HK-2 (cell line): Measurements from ENCODE around the gene CD3E.
A peak's percentile ranks its signal among the peaks of the same experiment; 100 is the strongest.

Source experiments
- DNase-seq: peaks from one replicate; pipeline ENCODE4 v3.0.0-alpha.2; 2018; ENCODE audit not compliant: unreplicated experiment

CD3E gene

DNA sequence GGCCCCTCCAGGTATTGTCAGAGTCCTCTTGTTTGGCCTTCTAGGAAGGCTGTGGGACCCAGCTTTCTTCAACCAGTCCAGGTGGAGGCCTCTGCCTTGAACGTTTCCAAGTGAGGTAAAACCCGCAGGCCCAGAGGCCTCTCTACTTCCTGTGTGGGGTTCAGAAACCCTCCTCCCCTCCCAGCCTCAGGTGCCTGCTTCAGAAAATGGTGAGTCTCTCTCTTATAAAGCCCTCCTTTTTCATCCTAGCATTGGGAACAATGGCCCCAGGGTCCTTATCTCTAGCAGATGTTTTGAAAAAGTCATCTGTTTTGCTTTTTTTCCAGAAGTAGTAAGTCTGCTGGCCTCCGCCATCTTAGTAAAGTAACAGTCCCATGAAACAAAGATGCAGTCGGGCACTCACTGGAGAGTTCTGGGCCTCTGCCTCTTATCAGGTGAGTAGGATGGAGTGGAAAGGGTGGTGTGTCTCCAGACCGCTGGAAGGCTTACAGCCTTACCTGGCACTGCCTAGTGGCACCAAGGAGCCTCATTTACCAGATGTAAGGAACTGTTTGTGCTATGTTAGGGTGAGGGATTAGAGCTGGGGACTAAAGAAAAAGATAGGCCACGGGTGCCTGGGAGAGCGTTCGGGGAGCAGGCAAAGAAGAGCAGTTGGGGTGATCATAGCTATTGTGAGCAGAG, at the start of gene CD3E:
CD3E (plus strand) TSS at position 163 of the 681 bp plus-strand sequence; CDS start at position 386, 223 bp downstream.
- no peak for DNase-seq

DNA sequence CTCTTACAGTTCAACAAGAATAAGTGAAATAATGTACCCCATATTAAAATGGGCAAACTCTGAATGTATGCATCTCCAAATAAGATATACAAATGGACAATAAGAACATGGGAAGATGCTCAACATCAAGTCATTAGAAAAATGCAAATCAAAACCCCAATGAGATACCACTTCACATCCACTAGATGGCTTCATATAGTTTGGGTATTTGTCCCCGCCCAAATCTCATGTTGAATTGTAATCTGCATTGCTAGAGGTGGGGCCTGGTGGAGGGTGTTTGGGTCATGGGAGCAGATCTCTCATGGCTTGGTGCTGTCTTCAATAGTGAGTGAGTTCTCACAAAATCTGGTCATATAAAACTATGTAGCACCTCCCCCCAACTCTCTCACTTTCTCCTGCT, 46.1 kb upstream of the CD3E start:
- no peak for DNase-seq

DNA sequence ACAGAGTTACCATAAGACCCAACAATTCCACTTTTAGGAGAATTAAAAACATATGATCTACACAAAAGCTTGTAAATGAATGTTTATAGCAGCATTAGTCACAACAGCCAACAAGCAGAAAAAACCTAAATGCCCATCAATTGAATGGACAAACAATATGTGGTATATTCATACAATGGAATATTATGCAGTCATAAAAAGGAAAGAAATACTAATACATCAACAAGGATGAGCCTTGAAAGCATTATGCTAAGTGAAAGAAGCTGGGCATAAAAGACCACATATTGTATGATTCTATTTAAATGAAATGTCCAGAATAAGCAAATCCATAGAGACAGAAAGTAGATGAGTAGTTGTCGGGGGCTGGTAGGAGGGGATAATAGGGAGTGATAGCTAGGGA, 45.4 kb upstream of the CD3E start:
- DNase-seq = no peak

DNA sequence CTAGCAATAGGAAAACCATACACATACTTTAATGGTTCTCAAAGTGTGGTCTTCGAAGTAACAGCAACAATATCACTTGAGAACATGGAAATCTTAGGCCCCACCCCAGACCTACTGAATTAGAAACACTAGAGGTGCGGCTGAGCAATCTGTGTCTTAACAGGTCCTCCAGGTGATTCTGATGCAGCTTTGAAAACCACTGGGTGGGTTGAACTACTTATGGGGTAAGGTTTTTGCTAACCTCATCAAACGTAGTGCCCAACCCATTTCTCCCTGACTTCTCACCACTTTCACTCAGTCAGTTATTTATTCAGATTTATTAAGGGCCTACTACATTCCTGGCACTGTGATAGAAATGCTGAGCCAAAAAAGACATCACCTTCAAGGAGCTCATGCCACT, 44.2 kb upstream of the CD3E start:
- DNase-seq = no peak

DNA sequence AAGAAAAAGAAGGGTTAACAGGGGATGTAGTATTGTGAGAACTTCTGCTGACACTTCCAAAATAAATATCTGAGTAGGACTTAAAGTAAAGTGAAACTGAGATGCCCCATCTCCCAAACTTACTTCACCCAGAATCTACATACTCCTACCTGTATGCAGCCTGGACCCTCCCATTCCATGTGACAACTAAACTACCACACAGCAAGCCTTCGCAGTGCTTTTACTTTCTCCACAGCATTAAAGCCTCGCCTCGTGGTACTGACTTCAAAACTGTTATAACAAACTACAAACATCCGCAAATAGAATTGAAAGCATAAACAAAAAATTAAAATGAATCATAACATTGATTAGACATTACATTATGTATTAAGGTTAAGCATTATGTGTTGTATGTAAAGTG, 41.4 kb upstream of the CD3E start:
- DNase-seq = no peak

DNA sequence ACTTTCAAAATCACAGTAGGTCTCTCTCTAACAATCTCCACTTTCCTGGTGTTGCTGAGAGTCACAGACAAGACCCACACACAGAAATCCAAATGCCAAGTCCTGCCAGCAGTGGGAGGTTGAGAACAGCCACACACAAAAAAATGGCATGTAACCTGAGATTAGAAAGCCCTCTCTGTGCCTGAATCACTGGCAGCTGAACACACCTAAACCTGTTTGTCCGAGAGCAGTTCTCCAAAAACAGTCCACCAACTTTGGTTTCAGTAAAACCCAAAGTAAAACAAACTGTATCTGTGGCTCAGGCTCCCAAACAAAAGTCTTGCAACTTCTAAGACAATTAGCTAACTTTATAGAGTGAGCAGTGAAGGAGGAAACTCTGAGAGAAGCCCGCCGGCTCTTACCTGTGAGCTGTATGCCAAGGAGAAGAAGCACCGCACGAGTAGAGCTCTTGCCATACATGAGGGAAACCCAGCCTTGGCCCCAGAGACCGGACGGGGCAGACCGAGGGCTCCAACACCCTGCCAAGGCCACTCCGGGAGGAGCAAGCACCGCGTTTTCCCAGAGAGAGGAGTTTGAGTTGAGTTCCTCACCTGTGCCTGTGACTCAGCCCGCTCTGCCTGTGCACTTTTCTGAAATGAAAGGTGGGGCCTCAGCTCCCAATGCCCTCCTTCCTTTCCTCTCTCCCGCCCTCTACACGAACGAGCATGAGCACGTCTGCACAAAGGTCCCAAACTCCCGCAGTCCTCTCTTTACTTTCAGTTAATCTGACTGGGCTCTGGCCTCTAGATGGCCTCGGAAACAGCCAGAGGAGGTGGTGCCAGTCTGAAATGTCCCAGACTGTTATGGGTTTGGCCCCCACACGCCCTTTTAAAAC, 40.6 kb upstream of the CD3E start, which contains the start of gene MPZL2:
MPZL2 (minus strand) TSS at position 603 of the 874 bp plus-strand sequence; CDS start at position 459, 144 bp downstream.
- peak; percentile 5 for DNase-seq

DNA sequence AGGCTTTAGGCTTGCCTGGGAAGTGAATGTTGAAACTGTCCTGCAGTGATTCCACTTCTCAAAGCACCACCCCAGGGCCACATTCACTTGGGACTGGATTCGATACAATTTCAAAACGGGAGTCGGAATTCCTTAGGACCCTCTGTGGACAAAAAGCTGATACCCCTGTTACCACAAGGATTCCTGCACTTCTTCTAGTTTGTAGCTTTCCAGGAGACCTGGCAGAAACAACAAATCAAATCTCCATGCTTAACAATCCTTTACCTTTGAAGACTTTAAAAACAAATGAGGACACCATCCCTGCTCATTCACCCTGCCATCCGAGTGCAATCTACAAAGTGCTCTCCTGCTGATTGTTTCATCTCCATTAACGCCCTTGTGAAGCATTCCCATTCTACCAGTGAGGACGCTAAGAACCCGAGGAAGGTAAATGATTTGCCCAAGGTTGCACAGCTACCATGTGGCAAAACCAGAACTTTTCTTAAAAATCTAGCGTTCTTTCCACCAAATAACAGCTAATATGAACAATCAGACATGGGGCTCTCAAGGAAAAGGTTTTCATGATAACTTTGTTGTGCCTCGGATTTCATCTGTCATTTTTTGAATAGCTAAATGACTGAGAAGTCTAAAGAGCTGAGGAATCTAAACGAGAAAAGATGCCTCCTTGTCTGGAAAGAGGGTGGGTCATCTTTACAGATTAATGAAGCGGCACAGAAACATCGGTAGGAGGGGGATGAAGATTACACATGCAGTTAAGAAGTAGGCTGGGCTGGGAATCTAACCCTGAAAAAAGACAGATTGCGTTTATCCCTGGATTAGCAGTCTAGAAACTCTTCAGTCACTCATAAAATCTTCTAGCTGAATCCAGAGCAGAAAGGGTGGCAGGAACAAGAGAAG, 39.7 kb upstream of the CD3E start:
- DNase-seq = no peak

DNA sequence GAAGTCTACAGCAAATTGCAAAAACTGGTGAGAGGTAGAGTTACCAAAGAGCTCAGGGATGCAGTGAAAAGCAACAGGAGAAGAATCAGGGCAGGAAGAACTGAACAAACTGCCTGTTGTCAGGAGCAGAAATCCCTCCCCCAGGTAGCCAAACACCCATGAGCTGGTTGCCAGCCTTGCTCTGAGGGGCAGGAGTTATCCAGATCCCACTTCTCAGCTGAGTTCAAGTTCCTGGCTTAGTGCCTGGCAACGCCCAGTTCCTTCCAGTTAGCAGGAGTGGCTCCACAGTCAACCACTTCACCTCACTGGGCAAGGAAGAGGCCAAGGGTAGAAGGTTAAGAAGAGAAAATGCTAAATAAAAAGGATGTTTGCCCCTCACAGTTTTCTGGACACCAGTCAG, 38.6 kb upstream of the CD3E start:
- no peak for DNase-seq

DNA sequence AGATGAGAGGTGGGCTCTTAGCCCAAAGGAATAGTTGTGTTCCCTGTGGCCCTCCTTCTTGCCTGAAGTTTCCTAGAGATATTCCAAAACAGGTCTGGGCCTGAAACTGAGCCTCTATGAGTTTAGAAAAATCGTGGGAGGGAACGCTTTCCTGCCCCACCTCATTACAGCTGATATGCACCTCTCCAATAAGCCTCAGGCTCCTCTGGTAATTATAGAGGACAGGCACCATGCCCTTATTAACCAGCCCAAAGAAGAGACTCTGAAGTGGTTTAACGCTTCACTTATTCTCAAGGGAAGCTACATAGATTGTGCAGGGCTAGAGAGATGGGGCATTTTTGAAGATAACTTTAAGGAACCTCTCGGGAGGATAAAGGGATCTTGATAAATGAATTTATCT, 37.0 kb upstream of the CD3E start:
- DNase-seq = no peak

DNA sequence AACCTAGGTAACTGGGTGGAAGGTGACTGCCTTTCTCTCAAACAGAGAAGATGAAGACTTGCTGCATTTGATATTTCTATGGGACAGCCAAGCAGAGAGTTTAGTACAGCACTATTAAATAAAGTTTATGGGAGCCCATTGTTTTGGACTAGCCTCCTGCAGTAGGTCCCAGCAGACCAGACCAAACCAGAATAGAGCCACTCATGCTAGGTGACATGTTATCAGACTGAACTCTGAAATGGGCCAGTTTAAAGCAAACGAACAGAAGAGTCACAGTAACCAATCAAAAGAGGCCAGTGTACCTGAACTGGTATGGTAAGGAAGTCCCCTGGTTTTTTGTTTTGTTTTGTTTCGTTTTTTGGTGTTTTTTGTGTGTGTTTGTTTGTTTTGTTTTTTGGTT, 32.5 kb upstream of the CD3E start:
- no peak for DNase-seq

DNA sequence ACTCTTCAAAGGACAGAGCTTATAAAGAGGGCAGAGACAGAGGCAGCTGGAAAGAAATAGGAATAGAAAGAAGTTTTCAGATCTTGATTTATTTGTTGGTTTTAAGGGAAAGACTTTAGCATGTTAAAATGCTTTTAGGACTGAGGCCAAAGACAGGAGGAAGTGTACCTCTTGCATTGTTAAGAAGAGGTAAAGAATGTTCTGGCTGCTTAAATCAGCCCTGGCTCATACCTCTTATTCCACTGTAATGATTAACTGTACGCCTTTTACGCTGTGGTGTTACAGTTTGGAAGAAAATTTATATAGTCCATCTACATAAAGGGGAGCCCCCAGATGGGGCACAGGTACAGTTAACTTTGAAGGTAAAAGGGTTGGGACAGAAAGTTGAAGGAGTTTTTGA, 30.3 kb upstream of the CD3E start:
- no peak for DNase-seq

DNA sequence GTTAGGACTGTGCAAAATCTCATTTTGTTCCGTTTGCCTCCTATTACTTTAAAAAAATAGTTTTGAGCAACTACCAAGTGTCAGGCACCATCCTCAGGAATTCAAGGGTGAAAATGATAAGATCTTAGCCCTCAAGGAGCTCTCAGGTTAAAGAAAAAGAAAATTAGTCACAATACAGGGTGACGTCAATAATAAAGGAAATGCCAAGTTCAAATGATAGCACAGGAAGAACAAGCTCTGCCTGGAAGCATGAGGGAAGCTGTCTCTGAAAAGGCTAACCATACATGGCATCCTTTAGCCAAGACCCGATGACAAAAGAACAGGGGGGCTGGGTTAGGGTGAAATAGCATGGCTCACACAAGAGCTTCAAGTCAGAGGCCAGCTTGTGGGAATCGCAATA, 29.4 kb upstream of the CD3E start:
- no peak for DNase-seq

DNA sequence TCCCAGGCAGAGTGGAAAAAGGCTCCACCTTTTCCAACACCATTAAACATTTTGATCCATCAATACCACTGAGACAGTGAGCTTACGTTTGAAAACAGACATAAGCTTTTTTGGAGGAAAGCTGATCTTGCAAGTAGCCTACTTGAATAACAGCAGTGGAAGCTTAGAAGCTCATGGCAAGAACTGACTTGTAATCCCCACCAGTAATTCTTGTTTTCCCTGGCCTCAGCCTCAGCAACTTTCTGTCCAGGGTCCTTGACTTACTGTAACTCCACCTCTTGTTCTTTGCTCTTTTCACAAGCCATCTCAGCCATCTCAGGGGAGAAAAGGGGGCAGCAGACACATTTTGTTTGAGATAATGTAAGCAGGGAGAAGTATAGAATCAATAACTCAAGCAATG, 28.1 kb upstream of the CD3E start:
- DNase-seq = no peak

DNA sequence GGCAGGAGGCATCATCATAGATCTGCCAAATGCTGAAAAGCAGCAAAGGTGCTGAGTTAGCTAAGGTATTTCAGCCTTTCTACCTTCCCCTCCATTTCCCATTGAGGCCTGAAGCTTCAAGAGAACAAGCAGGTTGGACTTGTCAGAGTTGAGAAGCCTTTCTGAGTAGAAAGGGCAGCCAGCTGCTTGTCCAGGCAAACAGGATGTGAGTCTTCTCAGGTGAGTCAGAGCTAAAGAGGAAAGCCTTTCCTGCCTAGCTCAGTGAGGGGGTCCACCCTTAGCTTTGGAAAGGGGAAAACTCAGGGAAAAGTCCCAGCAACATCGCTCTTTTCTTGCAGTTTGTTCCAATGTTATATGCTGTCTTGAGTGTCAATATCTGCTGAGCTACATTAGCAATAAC, 27.2 kb upstream of the CD3E start:
- no peak for DNase-seq

DNA sequence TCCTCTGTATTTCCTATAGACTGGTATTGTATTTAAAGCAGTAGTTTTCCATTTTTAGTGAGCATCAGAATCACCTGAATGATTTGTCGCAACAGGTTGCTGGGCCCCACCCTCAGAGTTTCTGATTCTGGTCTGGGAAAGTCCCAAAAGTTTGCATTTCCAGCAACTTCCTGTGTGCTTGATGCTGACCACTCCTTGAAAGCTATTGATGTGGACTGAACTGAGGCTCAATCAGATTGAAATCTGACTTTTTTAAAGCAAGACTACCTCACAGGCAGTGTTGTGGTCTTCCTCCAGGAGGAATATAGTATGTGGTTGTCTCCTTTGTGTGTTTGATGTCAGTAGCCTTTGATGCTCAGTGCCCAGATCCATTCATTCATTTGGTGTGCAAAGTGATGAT, 23.2 kb upstream of the CD3E start:
- no peak for DNase-seq

DNA sequence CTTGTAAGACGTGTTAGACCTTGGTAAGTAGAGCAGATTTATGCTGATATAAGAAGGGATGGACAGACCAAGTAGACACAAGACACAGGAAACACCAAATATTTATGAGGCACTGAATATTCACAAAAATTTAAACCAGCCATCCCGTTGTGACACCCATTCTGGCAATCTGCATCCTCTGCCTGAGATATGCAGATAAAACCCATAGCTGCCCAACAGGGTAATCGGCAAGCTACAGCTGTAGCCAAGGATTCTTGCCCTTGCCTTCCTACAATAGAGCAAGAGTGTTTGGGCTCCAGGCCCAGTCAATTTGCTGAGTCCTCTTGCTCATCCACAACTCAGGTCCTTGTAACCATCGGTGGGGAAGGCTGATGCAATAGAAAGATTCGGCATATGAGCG, 21.9 kb upstream of the CD3E start:
- DNase-seq = no peak

DNA sequence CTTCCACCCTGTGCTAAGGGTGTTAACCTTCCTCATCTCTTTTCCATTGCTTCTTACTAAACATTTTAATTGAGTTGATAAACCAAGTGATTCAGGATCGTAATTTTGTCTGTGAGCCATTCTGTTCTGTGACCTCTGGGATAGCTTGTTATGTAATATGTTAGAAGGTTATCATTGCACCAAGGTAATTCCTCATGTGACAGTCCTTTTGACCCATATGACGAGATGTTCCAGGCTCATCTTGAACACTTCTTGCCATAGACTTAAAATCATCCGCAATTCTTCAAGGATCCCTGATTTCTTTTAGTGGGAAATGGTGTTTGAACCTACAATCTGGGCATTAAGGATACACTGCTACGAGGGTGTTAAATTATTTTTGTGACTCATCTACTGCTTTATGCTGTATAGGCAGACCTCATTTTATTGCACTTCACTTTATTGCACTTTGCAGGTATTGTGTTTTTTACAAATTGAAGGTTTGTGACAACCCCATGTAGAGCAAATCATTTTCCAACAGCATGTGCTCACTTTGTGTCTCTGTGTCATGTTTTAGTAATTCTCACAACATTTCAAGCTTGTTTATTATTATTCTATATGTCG, 21.4 kb upstream of the CD3E start:
- DNase-seq = no peak

DNA sequence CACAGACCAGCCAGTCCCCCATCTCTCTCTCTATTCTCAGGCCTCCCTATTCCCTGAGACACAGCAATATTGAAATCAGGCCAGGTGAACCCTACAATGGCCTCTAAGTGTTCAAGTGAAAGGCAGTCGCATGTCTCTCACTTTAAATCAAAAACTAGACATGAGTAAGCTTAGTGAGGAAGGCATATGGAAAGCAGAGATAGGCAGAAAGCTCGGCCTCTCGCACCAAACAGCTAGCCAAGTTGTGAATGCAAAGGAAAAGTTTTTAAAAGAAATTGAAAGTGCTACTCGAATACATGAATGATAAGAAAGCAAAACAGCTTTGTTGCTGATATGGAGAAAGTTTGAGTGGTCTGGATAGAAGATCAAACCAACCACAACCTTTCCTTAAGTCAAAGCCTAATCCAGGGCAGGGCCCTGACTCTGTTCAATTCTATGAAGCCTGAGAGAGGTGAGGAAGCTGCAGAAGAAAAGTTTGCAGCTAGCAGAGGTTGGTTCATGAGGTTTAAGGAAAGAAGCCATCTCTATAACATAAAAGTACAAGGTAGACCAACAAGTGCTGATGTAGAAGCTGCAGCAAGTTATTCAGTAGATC, 20.7 kb upstream of the CD3E start:
- no peak for DNase-seq

DNA sequence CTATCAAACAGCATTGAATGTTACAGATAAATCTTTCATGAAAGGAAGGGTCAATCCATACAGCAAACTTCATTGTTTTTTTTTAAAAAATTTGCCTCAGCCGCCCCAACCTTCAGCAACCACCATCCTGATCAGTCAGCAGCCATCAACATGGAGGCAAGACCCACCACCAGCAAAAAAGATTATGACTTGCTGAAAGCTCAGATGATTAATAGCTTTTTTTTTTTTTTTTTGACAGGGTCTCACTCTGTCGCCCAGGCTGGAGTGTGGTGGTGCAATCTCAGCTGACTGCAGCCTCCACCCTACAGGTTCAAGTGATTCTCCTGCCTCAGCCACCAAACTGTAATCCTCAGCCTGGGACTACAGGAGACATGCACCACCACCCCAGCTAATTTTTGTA, 18.0 kb upstream of the CD3E start:
- DNase-seq = no peak

DNA sequence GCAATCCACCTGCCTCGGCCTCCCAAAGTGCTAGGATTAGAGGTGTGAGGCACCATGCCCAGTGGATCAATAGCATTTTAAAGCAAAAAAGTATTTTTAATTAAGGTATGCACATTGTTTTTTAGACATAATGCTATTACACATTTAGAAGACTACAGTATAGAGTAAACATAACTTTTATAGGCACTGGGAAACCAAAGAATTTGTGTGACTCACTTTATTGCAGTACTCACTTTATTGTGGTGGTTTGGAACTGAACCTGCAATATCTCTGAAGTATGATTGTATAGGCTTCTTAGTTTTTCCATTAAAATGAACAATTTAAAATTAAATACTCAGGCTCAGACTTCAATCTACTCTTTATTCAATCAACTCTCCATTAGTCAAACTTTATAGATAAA, 17.5 kb upstream of the CD3E start:
- DNase-seq = no peak

DNA sequence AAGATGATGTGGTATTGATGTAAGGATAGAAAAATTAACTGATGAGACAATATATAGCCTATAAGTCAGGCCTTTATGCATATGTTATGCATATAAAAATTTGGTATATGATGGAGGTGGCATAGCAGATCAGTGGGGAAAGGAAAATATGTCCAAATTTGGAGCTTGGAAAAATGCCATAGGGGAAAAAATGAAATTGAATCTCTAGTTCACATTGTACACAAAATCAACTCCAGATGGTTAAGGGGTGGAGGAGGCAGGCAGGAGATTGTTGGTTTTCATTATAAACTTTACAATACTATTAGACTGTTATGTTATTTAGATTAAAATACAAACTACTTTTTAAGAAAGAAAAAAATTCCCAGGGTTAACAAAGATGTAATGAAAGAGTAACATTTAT, 15.1 kb upstream of the CD3E start:
- no peak for DNase-seq
